NCI-H2081 treated with DMSO at 0.1 percent for 48 hours (cell line): Measurements from ENCODE around the gene TRIM52.
"Not testable (repeated sequence)": the region's sequence is repeated elsewhere in the genome, so short reads cannot be mapped to it uniquely, and the experiment has no call there.

Source experiments
- DNase-seq: peaks from one replicate; lab custom pipeline; 2025; lab: John Stamatoyannopoulos, UW

The TRIM52 gene

GRCh38 chr5:181260720-181261319, at the start of gene TRIM52:
TRIM52 (minus strand) TSS chr5:181261143; CDS start chr5:181260813, 330 bp downstream.
- no peak for DNase-seq

- not testable (repeated sequence) for DNase-seq
Observed at GRCh38 chr5:181287331-181287730, 26.4 kb upstream of the TRIM52 start.

GRCh38 chr5:181285962-181286705, 25.2 kb upstream of the TRIM52 start:
- not testable (repeated sequence) for DNase-seq

GRCh38 chr5:181283841-181284755, 23.2 kb upstream of the TRIM52 start:
- DNase-seq, result not testable (repeated sequence)

GRCh38 chr5:181283347-181283746, 22.4 kb upstream of the TRIM52 start:
- DNase-seq, result no peak

GRCh38 chr5:181282874-181283273, 21.9 kb upstream of the TRIM52 start:
- no peak for DNase-seq

- not testable (repeated sequence) for DNase-seq
Observed at GRCh38 chr5:181282415-181282814, 21.5 kb upstream of the TRIM52 start.

- no peak for DNase-seq
Observed at GRCh38 chr5:181281984-181282316, 21.0 kb upstream of the TRIM52 start.

- no peak for DNase-seq
Observed at GRCh38 chr5:181281077-181281983, 20.4 kb upstream of the TRIM52 start.

- no peak for DNase-seq
Observed at GRCh38 chr5:181280251-181280762, 19.4 kb upstream of the TRIM52 start.

- DNase-seq, result not testable (repeated sequence)
Observed at GRCh38 chr5:181273433-181273744, 12.4 kb upstream of the TRIM52 start.

- no peak for DNase-seq
Observed at GRCh38 chr5:181271081-181271480, 10.1 kb upstream of the TRIM52 start.

GRCh38 chr5:181267907-181268306, 7.0 kb upstream of the TRIM52 start:
- not testable (repeated sequence) for DNase-seq

- DNase-seq, result not testable (repeated sequence)
Observed at GRCh38 chr5:181267291-181267904, 6.5 kb upstream of the TRIM52 start.

GRCh38 chr5:181265092-181265671, 4.2 kb upstream of the TRIM52 start:
- DNase-seq, result no peak

GRCh38 chr5:181263633-181264032, 2.7 kb upstream of the TRIM52 start:
- no peak for DNase-seq

GRCh38 chr5:181261320-181262049, 542 bp upstream of the TRIM52 start:
- no peak for DNase-seq

GRCh38 chr5:181259974-181260719, 796 bp downstream of the TRIM52 start:
- DNase-seq, result no peak

GRCh38 chr5:181259283-181259682, 1.7 kb downstream of the TRIM52 start:
- DNase-seq, result no peak
